Glutamatergic neuron (in vitro differentiated cells): ENCODE results near the gene GUCA1A. TPM values are rescaled to one million over a fixed set of nuclear protein-coding genes. Genes with fewer than 3 reads are reported as not detected.

ENCODE experiments used
- DNase-seq: peaks from one replicate; pipeline ENCODE4 v3.0.0; 2022
- H3K27ac Mint-ChIP-seq: one replicate; pipeline ENCODE4 v1.8.0; 2020; ENCODE audit warnings: mild to moderate bottlenecking, mixed read lengths, inconsistent platforms; ENCODE audit not compliant: unreplicated experiment
- H3K27me3 Mint-ChIP-seq: one replicate; pipeline ENCODE4 v1.8.0; 2020; ENCODE audit warnings: mild to moderate bottlenecking, moderate library complexity, mixed read lengths, inconsistent platforms; ENCODE audit not compliant: unreplicated experiment
- H3K36me3 Mint-ChIP-seq: one replicate; pipeline ENCODE4 v1.8.0; 2020; ENCODE audit warnings: mild to moderate bottlenecking, mixed read lengths, inconsistent platforms; ENCODE audit not compliant: unreplicated experiment
- H3K4me1 Mint-ChIP-seq: one replicate; pipeline ENCODE4 v1.8.0; 2020; ENCODE audit warnings: mild to moderate bottlenecking, low read depth, mixed read lengths, inconsistent platforms; ENCODE audit not compliant: unreplicated experiment
- H3K4me3 Mint-ChIP-seq: one replicate; pipeline ENCODE4 v1.8.0; 2020; ENCODE audit warnings: mild to moderate bottlenecking, mixed read lengths, inconsistent platforms; ENCODE audit not compliant: unreplicated experiment
- H3K9me3 Mint-ChIP-seq: one replicate; pipeline ENCODE4 v1.8.0; 2020; ENCODE audit warnings: mild to moderate bottlenecking, moderate library complexity, mixed read lengths, inconsistent platforms; ENCODE audit not compliant: unreplicated experiment
- total RNA-seq: library from RNA; stranded (reverse); fragmentation: NEBNext Ultra II Directional; extraction: Animal tissue kit (Norgen Biotek cat#: 25700); gene quantifications from one replicate; pipeline ENCODE4 v1.2.1, GENCODE V29; 2021; ENCODE audit not compliant: unreplicated experiment
- TF ChIP-seq, protein P1 (sequence below): fragments of 200-600 bp; sonication (generic); IDR thresholded peaks from one replicate; pipeline ENCODE4 v1.5.0; 2021; ENCODE audit not compliant: partially characterized antibody, unreplicated experiment

GUCA1A gene
- total RNA-seq, 1 donor from 2014 or later: 2.2 TPM

DNA sequence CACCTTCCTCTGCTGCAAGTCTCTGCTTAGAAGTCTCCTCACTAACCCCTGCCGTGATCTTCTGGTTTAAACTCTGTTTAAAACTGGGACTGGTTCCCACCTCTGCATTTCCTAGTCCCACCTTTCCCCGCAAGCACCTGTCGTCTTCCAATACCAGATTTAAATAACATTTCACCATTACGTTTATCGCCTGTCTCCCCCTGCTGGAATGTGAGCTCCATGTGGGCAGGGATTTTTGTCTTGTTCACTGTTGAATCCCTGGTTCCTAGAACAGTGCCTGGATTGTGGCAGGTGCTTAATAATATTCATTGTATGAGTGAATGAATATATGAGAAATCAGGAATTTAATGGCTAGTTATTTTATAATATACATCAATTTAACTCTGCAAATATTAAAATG lies 2.7 kb downstream of the GUCA1A start:
- DNase-seq: no peak
- Mint-ChIP-seq H3K9me3 (peaks cover 2% of the 10 kb centered on the region), H3K27ac (no peak overlapping the region)

DNA sequence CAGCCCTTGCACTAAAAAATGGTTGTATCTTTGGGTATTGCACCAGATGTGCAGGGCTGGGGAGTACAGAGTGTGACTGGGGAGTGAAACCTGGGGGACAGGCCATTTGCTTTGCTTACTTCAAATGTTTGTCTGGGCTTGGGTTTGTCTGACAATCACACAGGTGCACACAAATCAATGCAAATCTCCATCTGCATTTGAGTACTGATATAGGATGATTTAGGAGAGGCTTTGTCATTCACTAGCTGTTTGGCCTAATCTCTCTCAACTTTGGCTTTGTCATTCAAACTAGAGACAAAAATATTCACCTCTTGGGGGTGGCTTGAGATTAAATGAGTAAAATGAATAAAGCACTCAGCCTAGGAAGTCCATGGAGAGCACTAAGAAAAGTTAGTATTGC lies 3.8 kb downstream of the GUCA1A start:
- H3K4me3 Mint-ChIP-seq: no peak overlapping the region
- TF ChIP-seq, protein P1, sequence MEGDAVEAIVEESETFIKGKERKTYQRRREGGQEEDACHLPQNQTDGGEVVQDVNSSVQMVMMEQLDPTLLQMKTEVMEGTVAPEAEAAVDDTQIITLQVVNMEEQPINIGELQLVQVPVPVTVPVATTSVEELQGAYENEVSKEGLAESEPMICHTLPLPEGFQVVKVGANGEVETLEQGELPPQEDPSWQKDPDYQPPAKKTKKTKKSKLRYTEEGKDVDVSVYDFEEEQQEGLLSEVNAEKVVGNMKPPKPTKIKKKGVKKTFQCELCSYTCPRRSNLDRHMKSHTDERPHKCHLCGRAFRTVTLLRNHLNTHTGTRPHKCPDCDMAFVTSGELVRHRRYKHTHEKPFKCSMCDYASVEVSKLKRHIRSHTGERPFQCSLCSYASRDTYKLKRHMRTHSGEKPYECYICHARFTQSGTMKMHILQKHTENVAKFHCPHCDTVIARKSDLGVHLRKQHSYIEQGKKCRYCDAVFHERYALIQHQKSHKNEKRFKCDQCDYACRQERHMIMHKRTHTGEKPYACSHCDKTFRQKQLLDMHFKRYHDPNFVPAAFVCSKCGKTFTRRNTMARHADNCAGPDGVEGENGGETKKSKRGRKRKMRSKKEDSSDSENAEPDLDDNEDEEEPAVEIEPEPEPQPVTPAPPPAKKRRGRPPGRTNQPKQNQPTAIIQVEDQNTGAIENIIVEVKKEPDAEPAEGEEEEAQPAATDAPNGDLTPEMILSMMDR: no peak
- H3K36me3 Mint-ChIP-seq: no peaks in the 10 kb centered on the region
- DNase-seq: no peak
- peaks cover 11% of the 10 kb centered on the region for H3K4me1 Mint-ChIP-seq
- H3K27me3 Mint-ChIP-seq: peaks cover 10% of the 10 kb centered on the region
- H3K27ac Mint-ChIP-seq: no peak overlapping the region
- H3K9me3 Mint-ChIP-seq: peaks cover 2% of the 10 kb centered on the region

More for the DNA sequence above, 2.7 kb downstream of the GUCA1A start:
- Mint-ChIP-seq H3K36me3 (no peaks in the 10 kb centered on the region), H3K4me3 (no peak overlapping the region), H3K4me1 (peaks cover 11% of the 10 kb centered on the region), H3K27me3 (peaks cover 8% of the 10 kb centered on the region)
- TF ChIP-seq, protein P1: no peak

DNA sequence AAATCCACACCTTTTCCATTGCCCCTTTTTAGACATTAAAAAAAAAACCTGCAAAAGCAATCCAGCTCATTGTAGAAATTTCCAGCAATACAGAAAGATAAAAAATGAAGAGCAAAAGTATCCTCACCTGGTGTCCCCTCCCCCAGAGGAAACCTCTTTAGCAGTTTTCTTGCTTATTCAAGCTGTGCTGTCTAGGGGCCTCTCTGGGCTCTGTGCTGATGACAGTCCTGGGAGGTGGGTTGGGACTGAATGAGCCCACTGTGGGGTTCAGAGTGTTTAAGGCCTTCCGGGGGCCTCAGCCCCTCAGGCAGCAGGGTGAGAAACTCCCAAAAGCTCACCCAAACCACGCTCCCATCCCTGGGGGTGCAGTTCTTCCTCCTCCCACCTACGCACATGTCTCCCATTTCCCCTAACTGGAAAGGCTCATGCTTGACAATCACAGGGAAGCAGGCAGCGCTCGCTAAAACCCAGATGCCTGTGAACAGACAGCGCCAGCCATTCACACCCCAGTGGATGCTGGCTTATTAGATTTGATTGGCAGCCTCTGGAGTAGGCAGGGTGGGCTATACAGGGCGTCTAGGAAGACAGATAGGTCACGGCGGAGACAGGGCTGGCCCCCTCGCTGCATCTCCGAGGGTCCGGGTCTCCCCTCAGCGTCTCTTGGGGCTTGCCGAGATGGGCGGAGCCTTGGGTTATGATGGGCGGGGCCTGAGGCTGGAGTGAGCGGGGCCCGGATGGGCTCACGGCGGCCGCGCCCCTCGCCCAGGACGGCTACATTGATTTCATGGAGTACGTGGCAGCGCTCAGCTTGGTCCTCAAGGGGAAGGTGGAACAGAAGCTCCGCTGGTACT lies 4.6 kb downstream of the GUCA1A start:
- H3K27ac Mint-ChIP-seq: peak overlapping the region; percentile 22
- DNase-seq: peak; percentile 78
- H3K4me1 Mint-ChIP-seq: peaks cover 11% of the 10 kb centered on the region
- H3K27me3 Mint-ChIP-seq: peaks cover 10% of the 10 kb centered on the region
- peak overlapping the region; percentile 84 for H3K4me3 Mint-ChIP-seq
- no peaks in the 10 kb centered on the region for H3K36me3 Mint-ChIP-seq
- peaks cover 2% of the 10 kb centered on the region for H3K9me3 Mint-ChIP-seq
- TF ChIP-seq, protein P1: no peak

DNA sequence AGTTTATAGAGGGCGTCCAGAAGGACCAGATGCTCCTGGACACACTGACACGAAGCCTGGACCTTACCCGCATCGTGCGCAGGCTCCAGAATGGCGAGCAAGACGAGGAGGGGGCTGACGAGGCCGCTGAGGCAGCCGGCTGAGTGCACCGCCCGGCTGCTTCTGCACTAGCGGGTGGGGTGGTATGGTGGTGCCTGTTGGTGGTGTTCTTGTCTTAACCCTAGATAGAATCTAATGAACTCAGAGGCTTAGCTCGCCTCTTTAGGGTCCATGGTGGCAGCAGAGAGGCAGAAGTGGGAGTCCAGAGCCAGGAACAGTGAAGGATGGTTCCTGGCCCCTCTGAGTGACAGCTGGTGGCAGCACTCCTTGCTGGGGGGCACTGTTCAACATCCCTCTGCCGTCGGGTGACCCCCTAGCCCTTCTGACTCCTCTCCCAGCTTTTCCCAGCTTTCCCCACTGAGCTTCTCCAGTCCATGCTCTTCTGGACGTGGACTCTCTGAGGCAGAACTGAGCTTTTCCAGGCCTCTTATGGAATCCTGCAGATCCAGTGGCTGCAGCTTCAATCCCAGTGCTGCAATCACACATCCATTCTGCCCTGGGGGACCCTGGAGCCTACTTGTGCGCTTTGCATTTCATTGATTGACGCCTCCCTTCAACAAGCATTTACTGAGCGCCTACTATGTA lies 6.2 kb downstream of the GUCA1A start:
- TF ChIP-seq, protein P1: no peak
- Mint-ChIP-seq H3K9me3 (peaks cover 2% of the 10 kb centered on the region), H3K4me1 (peaks cover 7% of the 10 kb centered on the region), H3K36me3 (no peaks in the 10 kb centered on the region), H3K27ac (no peak overlapping the region), H3K27me3 (peaks cover 10% of the 10 kb centered on the region), H3K4me3 (no peak overlapping the region)
- DNase-seq: no peak

DNA sequence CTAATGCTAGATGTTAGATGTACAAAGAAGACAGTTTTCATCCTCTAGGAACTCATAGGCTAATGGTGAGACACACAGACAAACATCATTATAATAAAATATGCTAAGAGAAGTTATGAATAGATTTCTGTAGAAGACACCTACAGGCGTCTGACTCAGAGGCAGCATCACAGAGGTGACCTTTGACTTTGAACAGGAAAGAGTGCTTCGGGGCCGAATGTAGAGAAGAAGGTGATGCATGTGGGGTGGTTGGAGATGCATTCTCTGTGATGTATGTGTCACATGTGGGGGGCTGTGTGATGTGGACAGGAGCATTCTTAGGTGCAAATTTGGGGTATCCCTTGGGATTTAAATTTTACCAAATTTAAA lies 6.8 kb downstream of the GUCA1A start:
- TF ChIP-seq, protein P1: no peak
- Mint-ChIP-seq H3K9me3 (peaks cover 2% of the 10 kb centered on the region), H3K4me3 (no peak overlapping the region), H3K27me3 (peaks cover 10% of the 10 kb centered on the region), H3K4me1 (peaks cover 7% of the 10 kb centered on the region), H3K27ac (no peak overlapping the region), H3K36me3 (no peaks in the 10 kb centered on the region)
- DNase-seq: no peak
